ENCODE data around the gene HLA-A. TPM values are rescaled to one million over a fixed set of nuclear protein-coding genes. Genes with fewer than 3 reads are reported as not detected.
"Not testable (repeated sequence)": the region's sequence is repeated elsewhere in the genome, so short reads cannot be mapped to it uniquely, and the experiment has no call there.

The HLA-A gene
- total and polyA plus RNA-seq, 10 donors: 1,154 to 1,886 (median 1,581) TPM

- TF ChIP-seq POLR2AphosphoS5 (IDR thresholded peaks at IDR 0.05) (no peak), POLR2A (IDR thresholded peaks at IDR 0.05) (no peak), CTCF (IDR thresholded peaks at IDR 0.05 in 8 of 11, conservative IDR thresholded peaks at IDR 0.05 in 3 of 11) (peak in 1 of 11 experiments; percentile 7)
- Histone ChIP-seq H3K4me1 (peaks cover 0 to 53% (median 26%) of the 10 kb centered on the region in 6 donors), H3K4me3 (peak overlapping the region; percentile 39 to 64 (median 41)), H3K27me3 (replicated peaks in 1 of 7) (peaks cover 0 to 48% (median 20%) of the 10 kb centered on the region in 7 donors), H3K36me3 (no peaks in the 10 kb centered on the region), H3K9me3 (no peaks in the 10 kb centered on the region), H3K27ac (peak overlapping the region in 7 of 8 donors; percentile 77 to 87 (median 84))
- DNase-seq: no peak
- WGBS, 5 donors: 16 to 23% (median 22%) methylated on average over 8 of the region's 8 CpGs
- intact Hi-C loops (cut with DNase I; ENCODE audit: low total_unique reads): no loop called here
These were observed 33.9 kb downstream of the HLA-A start for GRCh38 chr6:29976253-29976587.

GRCh38 chr6:29976588-29977424 lies 34.5 kb downstream of the HLA-A start:
- Histone ChIP-seq H3K9me3 (no peaks in the 10 kb centered on the region), H3K36me3 (no peaks in the 10 kb centered on the region), H3K4me1 (peaks cover 0 to 52% (median 26%) of the 10 kb centered on the region in 6 donors), H3K27ac (peak overlapping the region; percentile 77 to 87 (median 83)), H3K4me3 (peak overlapping the region; percentile 39 to 64 (median 41)), H3K27me3 (replicated peaks in 1 of 7) (peaks cover 0 to 48% (median 20%) of the 10 kb centered on the region in 7 donors)
- 2 to 3% (median 3%) methylated on average over 45 to 66 of the region's 66 CpGs for WGBS, 5 donors
- peak; percentile 63 to 85 (median 84) for TF ChIP-seq POLR2AphosphoS5 (IDR thresholded peaks at IDR 0.05)
- TF ChIP-seq CTCF (IDR thresholded peaks at IDR 0.05 in 8 of 11, conservative IDR thresholded peaks at IDR 0.05 in 3 of 11): peak in 6 of 11 experiments; percentile 11 to 37 (median 23)
- no peak for TF ChIP-seq POLR2A (IDR thresholded peaks at IDR 0.05)
- DNase-seq: peak; percentile 89
- intact Hi-C loops (cut with DNase I; ENCODE audit: low total_unique reads): no loop called here

GRCh38 chr6:29977425-29977727 lies 35.0 kb downstream of the HLA-A start:
- Histone ChIP-seq H3K27me3 (replicated peaks in 1 of 7) (peaks cover 0 to 48% (median 20%) of the 10 kb centered on the region in 7 donors), H3K4me3 (peak overlapping the region; percentile 39 to 64 (median 41)), H3K36me3 (no peaks in the 10 kb centered on the region), H3K27ac (peak overlapping the region; percentile 77 to 87 (median 83)), H3K4me1 (peaks cover 0 to 46% (median 26%) of the 10 kb centered on the region in 6 donors), H3K9me3 (no peaks in the 10 kb centered on the region)
- intact Hi-C loops (cut with DNase I; ENCODE audit: low total_unique reads): no loop called here
- WGBS, 5 donors: 63 to 75% (median 67%) methylated on average over 4 of the region's 4 CpGs
- TF ChIP-seq CTCF (IDR thresholded peaks at IDR 0.05 in 8 of 11, conservative IDR thresholded peaks at IDR 0.05 in 3 of 11): no peak
- no peak for TF ChIP-seq POLR2AphosphoS5 (IDR thresholded peaks at IDR 0.05)
- no peak for TF ChIP-seq POLR2A (IDR thresholded peaks at IDR 0.05)
- DNase-seq: no peak

GRCh38 chr6:29980013-29980412 lies 37.7 kb downstream of the HLA-A start:
- H3K27ac ChIP-seq; H3K9me3 ChIP-seq; DNase-seq; H3K36me3 ChIP-seq; H3K4me3 ChIP-seq; intact Hi-C loops (cut with DNase I; ENCODE audit: low total_unique reads): not testable (repeated sequence)
- WGBS, 5 donors: 80 to 100% (median 100%) methylated on average over 1 to 2 of the region's 4 CpGs; no CpG with 5 or more reads in 1 of the 5 donors
- peaks cover 0 to 37% (median 17%) of the 10 kb centered on the region in 7 donors for H3K27me3 ChIP-seq (replicated peaks in 1 of 7)
- H3K4me1 ChIP-seq: peaks cover 0 to 27% (median 22%) of the 10 kb centered on the region in 6 donors
